Naive thymus-derived CD4-positive, alpha-beta T cell (primary cell): Measurements from ENCODE around the gene VPS4B. TPM values are rescaled to one million over a fixed set of nuclear protein-coding genes. Genes with fewer than 3 reads are reported as not detected.
"Not testable (repeated sequence)": the region's sequence is repeated elsewhere in the genome, so short reads cannot be mapped to it uniquely, and the experiment has no call there.

ENCODE experiments used
- ATAC-seq: fragments of 150-1000 bp; cut with Tn5 transposase; 2 replicates; pipeline ENCODE4 v1.10.0; 2021; ENCODE audit warnings: mild to moderate bottlenecking, moderate library complexity
- CTCF ChIA-PET: fragments of 350-600 bp; sonication (Branson Sonifier 250); formaldehyde crosslinking; loops from one replicate; lab custom pipeline; 2021; ENCODE audit warnings: antibody characterized with exemption; lab: Charles Lee
- POLR2A ChIA-PET: fragments of 350-600 bp; sonication (Branson Sonifier 250); formaldehyde crosslinking; loops from one replicate; lab custom pipeline; 2021; ENCODE audit warnings: antibody characterized with exemption, inconsistent platforms; lab: Charles Lee
- DNase-seq, 9 donors: peaks; one replicate each; pipeline versions ENCODE4 v3.0.0 to v3.0.0-alpha.2; 2020 to 2022; ENCODE audit warnings: mixed read lengths in 1 of 9
- H3K27ac ChIP-seq: one replicate; pipeline ENCODE4 v1.7.0; 2013; ENCODE audit warnings: mild to moderate bottlenecking, low read depth, low read length, moderate library complexity
- H3K27me3 ChIP-seq, 2 donors: one replicate each; pipeline ENCODE4 v1.7.0; 2013; ENCODE audit warnings: low read length in 2 of 2, mild to moderate bottlenecking in 2 of 2, moderate library complexity in 2 of 2; ENCODE audit not compliant: control insufficient read depth in 2 of 2, insufficient read depth in 2 of 2
- H3K36me3 ChIP-seq, 3 experiments: 1 replicate in 2 of 3; 2 replicates in 1 of 3; pipeline ENCODE4 v1.7.0; 2013; ENCODE audit warnings: low read length in 3 of 3, mild to moderate bottlenecking in 3 of 3, moderate library complexity in 1 of 3; ENCODE audit not compliant: insufficient read depth in 3 of 3, control insufficient read depth in 2 of 3
- H3K4me1 ChIP-seq, 2 donors: one replicate each; pipeline ENCODE4 v1.7.0; 2013; ENCODE audit warnings: low read length in 2 of 2, mild to moderate bottlenecking in 2 of 2, moderate library complexity in 1 of 2; ENCODE audit not compliant: control insufficient read depth in 2 of 2, insufficient read depth in 2 of 2
- H3K4me3 ChIP-seq: 2 replicates; pipeline ENCODE4 v1.7.0; 2013; ENCODE audit warnings: mild to moderate bottlenecking, low read length
- H3K9me3 ChIP-seq, 3 experiments: 1 replicate in 2 of 3; 2 replicates in 1 of 3; pipeline ENCODE4 v1.7.0; 2013; ENCODE audit warnings: low read length in 3 of 3; ENCODE audit not compliant: control insufficient read depth in 2 of 3
- H3K27ac Mint-ChIP-seq, 9 donors: one replicate each; pipeline ENCODE4 v1.8.0; 2020 to 2022; ENCODE audit warnings: mixed read lengths in 9 of 9, mild to moderate bottlenecking in 8 of 9, moderate library complexity in 5 of 9, inconsistent platforms in 2 of 9
- H3K27me3 Mint-ChIP-seq, 5 donors: one replicate each; pipeline ENCODE4 v1.8.0; 2021 to 2022; ENCODE audit warnings: mixed read lengths in 5 of 5, mild to moderate bottlenecking in 1 of 5
- H3K36me3 Mint-ChIP-seq, 5 donors: one replicate each; pipeline ENCODE4 v1.8.0; 2020 to 2022; ENCODE audit warnings: mixed read lengths in 5 of 5, mild to moderate bottlenecking in 3 of 5, inconsistent platforms in 1 of 5
- H3K4me1 Mint-ChIP-seq, 7 donors: one replicate each; pipeline ENCODE4 v1.8.0; 2020 to 2022; ENCODE audit warnings: mixed read lengths in 7 of 7, mild to moderate bottlenecking in 3 of 7, inconsistent platforms in 1 of 7
- H3K4me3 Mint-ChIP-seq, 10 donors: one replicate each; pipeline ENCODE4 v1.8.0; 2020 to 2022; ENCODE audit warnings: mild to moderate bottlenecking in 10 of 10, mixed read lengths in 10 of 10, moderate library complexity in 6 of 10, inconsistent platforms in 2 of 10
- H3K9me3 Mint-ChIP-seq, 11 donors: one replicate each; pipeline ENCODE4 v1.8.0; 2020 to 2022; ENCODE audit warnings: mixed read lengths in 11 of 11, mild to moderate bottlenecking in 4 of 11, inconsistent platforms in 1 of 11, moderate library complexity in 1 of 11
- intact Hi-C, 2 donors: fragments of 100-400 bp; cut with micrococcal nuclease; formaldehyde crosslinking; loops; one replicate each; pipeline ENCODE4 v1.15.1; 2023
- polyA plus RNA-seq, 2 donors: library from polyadenylated mRNA; unstranded; fragments of 300-500 nt; fragmentation: Illumina TruSeq; gene quantifications; one replicate each; pipeline ENCODE4 v1.2.3, GENCODE V29; 2021
- total RNA-seq, 6 experiments: library from RNA in 5 of 6; stranded (reverse) in 5 of 6; gene quantifications; 1 replicate in 5 of 6; 2 replicates in 1 of 6; pipeline ENCODE4 v1.2.3 and lab custom pipeline; 2021 to 2026

The VPS4B gene
- total and polyA plus RNA-seq, 7 experiments from 2014 or later = 47.4 to 84.6 (median 73.8) TPM

DNA sequence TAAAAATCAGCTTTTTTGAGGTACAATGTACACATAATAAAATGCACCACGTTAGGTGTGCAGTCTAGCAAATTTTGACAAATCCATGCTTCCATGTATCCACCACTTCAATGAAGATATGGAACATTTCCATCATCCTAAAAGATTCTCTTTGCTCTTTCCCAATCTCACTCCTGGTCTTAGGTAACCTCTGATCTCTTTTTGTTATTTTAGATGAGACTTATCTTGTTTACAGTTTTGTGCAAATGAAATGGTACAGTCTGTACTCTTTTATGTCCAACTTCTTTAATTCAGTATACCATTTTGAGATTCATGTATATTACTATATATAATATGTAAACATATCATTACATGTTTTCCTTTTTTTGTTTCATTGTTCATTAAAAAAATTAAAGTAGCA is 38.1 kb upstream of the VPS4B start:
- DNase-seq (no peak), ATAC-seq (no peak)
- POLR2A ChIA-PET = no interaction called here
- H3K4me1 Mint-ChIP-seq = no peaks in the 10 kb centered on the region
- no peak overlapping the region for H3K27ac ChIP-seq
- H3K27me3 ChIP-seq = no peaks in the 10 kb centered on the region
- no peaks in the 10 kb centered on the region for H3K36me3 ChIP-seq
- intact Hi-C loops = no loop called here
- no peaks in the 10 kb centered on the region for H3K36me3 Mint-ChIP-seq
- H3K4me3 ChIP-seq = no peak overlapping the region
- no peaks in the 10 kb centered on the region for H3K4me1 ChIP-seq
- CTCF ChIA-PET = no interaction called here
- peaks cover 0 to 51% (median 18%) of the 10 kb centered on the region in 5 donors for H3K27me3 Mint-ChIP-seq
- H3K9me3 ChIP-seq = no peaks in the 10 kb centered on the region
- no peaks in the 10 kb centered on the region for H3K9me3 Mint-ChIP-seq
- no peak overlapping the region for H3K4me3 Mint-ChIP-seq
- no peak overlapping the region for H3K27ac Mint-ChIP-seq

DNA sequence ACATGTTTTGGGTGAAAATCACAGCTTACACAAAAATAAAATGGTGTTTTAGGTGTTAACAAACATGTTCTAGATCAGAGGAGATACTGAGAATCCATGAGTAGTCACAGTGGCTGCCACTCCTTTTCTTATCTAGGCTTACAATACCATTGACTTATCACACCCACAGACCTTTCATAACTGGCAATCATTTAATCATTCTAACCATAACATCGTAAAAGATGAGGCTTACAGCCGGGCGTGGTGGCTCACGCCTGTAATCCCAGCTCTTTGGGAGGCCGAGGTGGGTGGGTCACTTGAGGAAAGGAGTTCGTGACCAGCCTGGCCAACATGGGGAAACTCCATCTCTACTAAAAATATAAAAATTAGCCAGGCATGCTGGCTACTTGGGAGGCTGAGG is 35.7 kb upstream of the VPS4B start:
- Histone ChIP-seq H3K27me3 (no peaks in the 10 kb centered on the region), H3K36me3 (no peaks in the 10 kb centered on the region), H3K27ac (no peak overlapping the region), H3K4me1 (no peaks in the 10 kb centered on the region), H3K4me3 (no peak overlapping the region), H3K9me3 (no peaks in the 10 kb centered on the region)
- Mint-ChIP-seq H3K4me1 (no peaks in the 10 kb centered on the region), H3K4me3 (no peak overlapping the region), H3K9me3 (no peaks in the 10 kb centered on the region), H3K36me3 (no peaks in the 10 kb centered on the region), H3K27ac (no peak overlapping the region), H3K27me3 (peaks cover 0 to 36% (median 6%) of the 10 kb centered on the region in 5 donors)
- DNase-seq (no peak), ATAC-seq (no peak)
- intact Hi-C loops = no loop called here
- ChIA-PET CTCF (no interaction called here), POLR2A (no interaction called here)

DNA sequence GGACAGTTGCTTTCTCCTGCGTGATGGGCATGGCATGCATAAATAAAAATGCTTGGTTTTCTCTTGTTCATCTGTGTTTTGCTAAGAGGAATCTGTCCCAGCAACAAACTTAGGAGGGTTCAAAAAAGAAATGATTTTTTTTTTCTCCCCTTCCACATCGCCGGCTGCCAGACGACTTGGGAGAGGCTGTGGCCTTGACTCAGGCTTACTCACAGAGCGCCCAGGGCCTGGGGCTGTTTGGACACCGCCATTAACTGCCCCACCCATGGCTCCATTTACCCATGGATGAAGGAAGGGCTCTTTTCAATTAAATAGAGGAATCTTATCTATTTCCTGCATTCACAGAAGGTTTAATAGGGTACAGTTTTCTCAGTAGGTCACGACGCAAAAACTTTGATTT is 32.2 kb upstream of the VPS4B start:
- H3K27ac Mint-ChIP-seq = no peak overlapping the region
- intact Hi-C loops = no loop called here
- no peaks in the 10 kb centered on the region for H3K9me3 Mint-ChIP-seq
- Histone ChIP-seq H3K4me3 (no peak overlapping the region), H3K27ac (no peak overlapping the region), H3K9me3 (no peaks in the 10 kb centered on the region), H3K27me3 (no peaks in the 10 kb centered on the region), H3K36me3 (no peaks in the 10 kb centered on the region), H3K4me1 (no peaks in the 10 kb centered on the region)
- ChIA-PET CTCF (interaction anchor here (0.8 kb wide), 1 partner anchor 15 kb away, joined by 4 read pairs; no protein-coding TSS in a partner anchor), POLR2A (interaction anchor here (0.7 kb wide), 1 partner anchor 43 kb away, joined by 3 read pairs; no protein-coding TSS in a partner anchor)
- peaks cover 0 to 13% (median 0%) of the 10 kb centered on the region in 5 donors for H3K27me3 Mint-ChIP-seq
- no peaks in the 10 kb centered on the region for H3K4me1 Mint-ChIP-seq
- ATAC-seq = no peak
- no peak for DNase-seq
- no peaks in the 10 kb centered on the region for H3K36me3 Mint-ChIP-seq
- H3K4me3 Mint-ChIP-seq = no peak overlapping the region

DNA sequence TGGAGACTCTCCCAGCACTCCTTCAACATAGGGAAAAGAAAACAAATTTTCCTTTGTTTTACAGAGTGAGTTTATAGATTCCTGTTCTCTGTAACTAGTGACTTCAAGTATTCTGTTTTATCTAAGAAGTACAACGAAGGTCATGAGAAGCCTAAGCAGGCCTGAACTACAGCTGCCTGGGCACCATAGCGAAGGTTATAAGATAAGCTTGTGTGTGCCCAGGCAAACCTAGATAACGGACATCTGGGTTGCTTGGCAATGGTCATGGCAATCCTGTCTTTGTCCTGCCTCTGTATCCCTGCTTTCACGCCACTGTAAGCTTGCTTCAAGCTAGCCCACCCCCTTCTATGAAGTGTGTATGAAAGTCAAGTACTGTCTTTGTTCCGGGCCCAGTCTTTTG is 30.5 kb upstream of the VPS4B start:
- H3K36me3 ChIP-seq, H3K27me3 ChIP-seq, H3K4me1 Mint-ChIP-seq, intact Hi-C loops, H3K4me3 ChIP-seq, H3K4me3 Mint-ChIP-seq, H3K36me3 Mint-ChIP-seq, H3K27ac Mint-ChIP-seq, H3K9me3 ChIP-seq, H3K27me3 Mint-ChIP-seq, CTCF ChIA-PET, H3K27ac ChIP-seq, H3K4me1 ChIP-seq, ATAC-seq, H3K9me3 Mint-ChIP-seq, DNase-seq, POLR2A ChIA-PET: not testable (repeated sequence)

DNA sequence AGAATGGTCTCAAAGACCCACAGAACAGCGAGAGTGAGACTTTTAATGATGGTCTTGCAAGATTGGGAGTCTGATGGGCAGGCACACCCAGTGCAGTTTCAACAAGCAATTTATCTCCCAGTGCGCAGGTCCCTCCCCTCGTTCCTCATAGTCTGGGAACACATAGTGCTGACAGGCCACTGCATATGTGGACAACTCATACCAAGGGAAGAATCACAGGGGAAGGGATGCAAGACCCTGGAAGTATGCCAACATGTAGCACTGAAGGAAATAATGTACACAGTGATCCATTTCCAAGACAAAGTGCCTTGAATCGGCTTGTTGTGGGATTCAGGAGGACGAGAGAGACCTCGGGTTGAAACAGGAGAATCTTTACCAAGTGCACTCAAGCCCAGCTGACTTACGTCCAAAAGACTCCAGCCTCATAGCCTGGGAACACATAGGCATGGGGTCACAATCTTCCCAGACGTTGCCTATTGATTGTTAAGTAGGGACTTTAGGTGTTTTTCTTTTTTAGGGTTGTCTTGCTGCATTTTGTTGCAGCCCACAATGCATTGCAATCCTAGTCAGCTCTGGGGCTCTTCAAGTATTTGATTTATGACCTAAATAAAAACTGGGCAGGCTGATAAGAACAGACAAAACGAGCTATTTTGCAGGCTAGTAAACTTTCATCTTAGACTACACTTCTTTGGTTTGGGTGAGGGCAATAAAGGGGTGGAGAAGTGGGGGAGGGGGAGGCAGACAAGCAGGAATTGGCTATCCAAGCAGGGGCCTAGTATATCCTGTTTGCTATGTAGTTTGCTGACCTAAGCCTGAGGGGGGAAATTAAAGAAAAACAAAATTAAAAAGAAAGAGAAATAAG is 29.8 kb upstream of the VPS4B start:
- H3K27me3 ChIP-seq = no peaks in the 10 kb centered on the region

DNA sequence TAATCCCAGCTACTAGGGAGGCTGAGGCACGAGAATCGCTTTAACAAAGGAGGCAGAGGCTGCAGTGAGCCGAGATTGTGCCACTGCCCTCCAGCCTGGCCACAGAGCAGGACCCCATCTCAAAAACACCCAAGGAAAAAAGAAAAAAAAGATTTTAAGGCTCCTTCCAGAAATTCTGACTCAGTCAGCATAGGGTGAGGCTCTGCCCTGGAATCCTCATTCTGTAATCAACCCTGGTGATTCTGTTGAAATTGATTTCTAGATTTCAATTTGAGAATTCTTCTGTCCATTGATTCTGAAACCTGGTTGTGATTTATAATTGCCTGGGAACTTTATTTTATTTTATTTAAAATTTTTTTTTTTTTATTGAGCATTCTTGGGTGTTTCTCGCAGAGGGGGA is 27.1 kb upstream of the VPS4B start:
- no peak overlapping the region for H3K4me3 ChIP-seq
- DNase-seq (no peak), ATAC-seq (no peak)
- Mint-ChIP-seq H3K27ac (no peak overlapping the region), H3K4me3 (no peak overlapping the region), H3K9me3 (no peaks in the 10 kb centered on the region), H3K36me3 (no peaks in the 10 kb centered on the region), H3K27me3 (no peaks in the 10 kb centered on the region), H3K4me1 (no peaks in the 10 kb centered on the region)
- ChIA-PET POLR2A (no interaction called here), CTCF (no interaction called here)
- no peaks in the 10 kb centered on the region for H3K27me3 ChIP-seq
- no peaks in the 10 kb centered on the region for H3K4me1 ChIP-seq
- H3K9me3 ChIP-seq = no peaks in the 10 kb centered on the region
- no peak overlapping the region for H3K27ac ChIP-seq
- H3K36me3 ChIP-seq = no peaks in the 10 kb centered on the region
- intact Hi-C loops = no loop called here

More for the DNA sequence above, 29.8 kb upstream of the VPS4B start:
- no peaks in the 10 kb centered on the region for H3K4me1 Mint-ChIP-seq
- no peaks in the 10 kb centered on the region for H3K36me3 Mint-ChIP-seq
- no peak for ATAC-seq
- intact Hi-C loops = no loop called here
- H3K27ac ChIP-seq = no peak overlapping the region
- no peaks in the 10 kb centered on the region for H3K36me3 ChIP-seq
- no peak overlapping the region for H3K4me3 Mint-ChIP-seq
- no peak for DNase-seq
- H3K4me1 ChIP-seq = no peaks in the 10 kb centered on the region
- peaks cover 0 to 5% (median 0%) of the 10 kb centered on the region in 5 donors for H3K27me3 Mint-ChIP-seq
- no peak overlapping the region for H3K4me3 ChIP-seq
- ChIA-PET CTCF (no interaction called here), POLR2A (no interaction called here)
- no peak overlapping the region for H3K27ac Mint-ChIP-seq
- H3K9me3 Mint-ChIP-seq = no peaks in the 10 kb centered on the region
- H3K9me3 ChIP-seq = no peaks in the 10 kb centered on the region

DNA sequence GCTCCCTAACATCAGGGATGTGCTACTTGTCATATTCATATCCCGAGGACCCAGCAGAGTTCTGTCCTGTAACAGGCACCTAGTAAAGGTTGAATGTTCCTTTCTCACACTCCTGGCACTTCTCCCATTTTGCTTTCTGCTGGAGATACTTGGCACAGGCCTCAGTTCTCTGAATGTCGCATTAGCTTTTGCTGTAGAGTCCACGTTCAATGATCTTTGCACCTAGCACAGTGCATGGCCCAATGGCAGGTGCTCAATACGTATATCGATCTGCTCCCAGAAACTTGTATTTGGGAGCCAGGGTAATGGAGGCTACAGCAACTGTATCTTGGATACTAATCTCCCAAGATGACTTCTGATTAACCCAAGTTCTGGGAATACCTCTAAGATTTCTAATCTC is 24.8 kb upstream of the VPS4B start:
- POLR2A ChIA-PET = no interaction called here
- H3K4me3 Mint-ChIP-seq = no peak overlapping the region
- no peaks in the 10 kb centered on the region for H3K9me3 Mint-ChIP-seq

More for the DNA sequence above, 24.8 kb upstream of the VPS4B start:
- Histone ChIP-seq H3K4me1 (no peaks in the 10 kb centered on the region), H3K27ac (no peak overlapping the region), H3K9me3 (no peaks in the 10 kb centered on the region), H3K27me3 (no peaks in the 10 kb centered on the region), H3K4me3 (no peak overlapping the region), H3K36me3 (no peaks in the 10 kb centered on the region)
- Mint-ChIP-seq H3K27ac (no peak overlapping the region), H3K4me1 (no peaks in the 10 kb centered on the region), H3K27me3 (peaks cover 0 to 3% (median 0%) of the 10 kb centered on the region in 5 donors), H3K36me3 (no peaks in the 10 kb centered on the region)
- ATAC-seq = no peak
- DNase-seq = no peak
- CTCF ChIA-PET = no interaction called here
- intact Hi-C loops = no loop called here
